Tibial nerve (tissue), 4 donors: Measurements from ENCODE around the gene AHRR.

Experiments
- EP300 ChIP-seq, 2 donors: sonication (generic); formaldehyde crosslinking; IDR thresholded peaks; one replicate each; pipeline ENCODE4 v1.6.1; 2017; ENCODE audit warnings: antibody characterized with exemption in 2 of 2, mild to moderate bottlenecking in 1 of 2
- POLR2A ChIP-seq, 2 donors: fragments of 450-650 bp; IDR thresholded peaks; one replicate each; pipeline ENCODE4 v1.6.1; 2017; ENCODE audit warnings: antibody characterized with exemption in 2 of 2, mild to moderate bottlenecking in 2 of 2, moderate library complexity in 2 of 2
- TF ChIP-seq, protein P1 (sequence below), 5 experiments: fragments of 200-600 bp in 3 of 5; fragments of 450-650 bp in 2 of 5; sonication (generic) in 3 of 5; IDR thresholded peaks; one replicate each; pipeline ENCODE4 v1.5.1; 2016 to 2019; ENCODE audit warnings: antibody characterized with exemption in 5 of 5, mild to moderate bottlenecking in 3 of 5, moderate library complexity in 2 of 5

- TF ChIP-seq POLR2A (IDR thresholded peaks at IDR 0.05) (no peak), EP300 (IDR thresholded peaks at IDR 0.05) (no peak)
- TF ChIP-seq, protein P1, sequence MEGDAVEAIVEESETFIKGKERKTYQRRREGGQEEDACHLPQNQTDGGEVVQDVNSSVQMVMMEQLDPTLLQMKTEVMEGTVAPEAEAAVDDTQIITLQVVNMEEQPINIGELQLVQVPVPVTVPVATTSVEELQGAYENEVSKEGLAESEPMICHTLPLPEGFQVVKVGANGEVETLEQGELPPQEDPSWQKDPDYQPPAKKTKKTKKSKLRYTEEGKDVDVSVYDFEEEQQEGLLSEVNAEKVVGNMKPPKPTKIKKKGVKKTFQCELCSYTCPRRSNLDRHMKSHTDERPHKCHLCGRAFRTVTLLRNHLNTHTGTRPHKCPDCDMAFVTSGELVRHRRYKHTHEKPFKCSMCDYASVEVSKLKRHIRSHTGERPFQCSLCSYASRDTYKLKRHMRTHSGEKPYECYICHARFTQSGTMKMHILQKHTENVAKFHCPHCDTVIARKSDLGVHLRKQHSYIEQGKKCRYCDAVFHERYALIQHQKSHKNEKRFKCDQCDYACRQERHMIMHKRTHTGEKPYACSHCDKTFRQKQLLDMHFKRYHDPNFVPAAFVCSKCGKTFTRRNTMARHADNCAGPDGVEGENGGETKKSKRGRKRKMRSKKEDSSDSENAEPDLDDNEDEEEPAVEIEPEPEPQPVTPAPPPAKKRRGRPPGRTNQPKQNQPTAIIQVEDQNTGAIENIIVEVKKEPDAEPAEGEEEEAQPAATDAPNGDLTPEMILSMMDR (IDR thresholded peaks at IDR 0.05) = no peak
These were observed 31.4 kb downstream of the AHRR start for GRCh38 chr5:352639-353611.
